ENCODE measurements around the gene CCDC134. TPM values are rescaled to one million over a fixed set of nuclear protein-coding genes. Genes with fewer than 3 reads are reported as not detected.
"Not testable (repeated sequence)": the region's sequence is repeated elsewhere in the genome, so short reads cannot be mapped to it uniquely, and the experiment has no call there.

CCDC134 gene
- total RNA-seq, 2 experiments from 2014 or later: 14.4 to 15.8 TPM

DNA sequence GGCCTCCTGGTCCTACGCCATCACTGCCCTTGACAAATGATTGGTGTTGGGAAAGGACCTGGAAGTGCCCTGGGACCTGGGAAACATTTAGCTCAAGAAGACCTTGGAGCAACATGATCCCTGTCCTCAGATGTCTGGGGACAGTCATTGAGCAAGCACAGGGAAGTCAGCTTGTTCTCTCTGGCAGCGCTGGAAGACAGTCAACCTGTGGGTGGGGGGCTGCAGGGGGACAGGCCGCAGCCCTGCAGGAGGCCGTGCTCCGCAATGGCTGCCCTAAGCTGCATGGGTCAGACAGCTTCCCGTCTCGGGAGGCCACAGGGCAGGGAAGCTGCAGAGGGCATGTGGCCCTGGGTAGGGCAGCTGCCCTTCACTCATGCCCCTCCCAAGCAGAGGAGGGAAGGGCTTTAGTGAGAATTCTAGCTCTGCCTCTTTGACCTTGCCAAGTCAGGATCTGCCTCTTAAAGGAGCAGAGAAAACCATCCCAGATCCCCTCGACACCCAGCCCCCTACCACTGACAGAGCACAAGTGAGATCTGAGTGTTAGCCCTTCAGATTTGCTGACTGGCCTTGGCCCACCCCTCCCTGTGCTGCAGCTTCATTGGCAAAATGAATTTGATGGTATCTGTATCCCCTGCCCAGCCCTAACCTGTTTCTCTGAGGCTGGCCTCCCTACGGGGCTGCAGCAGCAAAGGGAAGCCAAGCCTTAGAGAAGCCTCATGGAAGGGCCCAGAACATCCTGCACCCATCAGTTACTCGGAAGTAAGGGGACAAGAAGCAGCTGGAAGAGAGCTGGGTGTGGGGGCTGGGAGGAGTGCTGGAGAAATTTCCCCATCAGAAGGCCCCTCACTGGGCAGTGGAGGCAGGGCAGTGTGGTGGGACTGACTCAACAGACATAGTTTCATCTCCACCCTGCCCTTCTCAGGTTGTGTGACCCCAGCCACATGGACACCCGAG, 26.2 kb downstream of the CCDC134 start:
- Mint-ChIP-seq H3K4me3 (no peak overlapping the region), H3K4me1 (peaks cover 16% of the 10 kb centered on the region), H3K27ac (no peak overlapping the region), H3K36me3 (peaks cover 17% of the 10 kb centered on the region), H3K9me3 (peaks cover 5% of the 10 kb centered on the region), H3K27me3 (no peaks in the 10 kb centered on the region)
- DNase-seq: no peak

DNA sequence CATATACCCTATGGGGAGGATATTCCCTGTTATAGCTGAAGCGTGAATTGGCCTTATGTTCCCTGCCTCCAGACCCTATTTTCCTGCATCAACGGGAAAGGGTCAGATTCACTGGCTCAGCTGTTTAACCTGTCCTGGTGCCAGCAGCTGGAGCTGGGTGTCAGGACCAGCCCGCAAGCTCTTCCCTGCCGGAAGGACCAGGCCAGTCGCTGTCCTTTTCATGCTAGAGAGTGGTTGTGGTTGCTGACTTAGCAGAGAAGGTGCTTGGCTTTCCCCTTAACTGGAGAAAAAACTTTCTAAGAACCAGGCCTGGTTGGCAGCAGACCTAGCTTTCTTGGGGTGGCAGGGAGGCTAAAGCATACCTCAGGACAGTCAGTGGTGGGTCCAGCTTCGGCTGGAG, 27.2 kb downstream of the CCDC134 start:
- no peak overlapping the region for H3K4me3 Mint-ChIP-seq
- no peak for DNase-seq
- H3K9me3 Mint-ChIP-seq: peaks cover 5% of the 10 kb centered on the region
- peaks cover 22% of the 10 kb centered on the region for H3K36me3 Mint-ChIP-seq
- no peak overlapping the region for H3K27ac Mint-ChIP-seq
- H3K4me1 Mint-ChIP-seq: peaks cover 11% of the 10 kb centered on the region
- H3K27me3 Mint-ChIP-seq: no peaks in the 10 kb centered on the region

DNA sequence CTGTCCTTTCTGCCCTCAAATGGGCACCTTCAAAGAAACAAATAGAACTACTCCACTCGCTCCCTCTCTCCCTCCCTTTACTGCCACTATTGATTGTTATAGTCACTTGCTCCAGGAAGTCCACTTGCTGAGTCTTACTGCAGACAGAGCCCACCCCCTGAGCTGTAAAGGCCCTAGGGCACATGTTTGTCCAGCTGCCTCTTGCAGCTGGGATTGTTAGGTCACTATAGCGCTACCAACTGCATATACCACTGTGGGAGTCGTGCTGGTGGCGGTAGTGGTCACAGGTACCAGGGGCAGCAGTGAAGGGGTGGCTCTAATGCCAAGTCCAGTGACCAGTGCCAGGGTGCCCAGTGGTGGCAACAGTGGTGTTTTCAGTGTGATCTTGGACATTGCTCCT, 28.0 kb downstream of the CCDC134 start:
- H3K9me3 Mint-ChIP-seq: peaks cover 5% of the 10 kb centered on the region
- no peak overlapping the region for H3K27ac Mint-ChIP-seq
- DNase-seq: no peak
- H3K27me3 Mint-ChIP-seq: no peaks in the 10 kb centered on the region
- peaks cover 11% of the 10 kb centered on the region for H3K4me1 Mint-ChIP-seq
- H3K4me3 Mint-ChIP-seq: no peak overlapping the region
- H3K36me3 Mint-ChIP-seq: peaks cover 22% of the 10 kb centered on the region

DNA sequence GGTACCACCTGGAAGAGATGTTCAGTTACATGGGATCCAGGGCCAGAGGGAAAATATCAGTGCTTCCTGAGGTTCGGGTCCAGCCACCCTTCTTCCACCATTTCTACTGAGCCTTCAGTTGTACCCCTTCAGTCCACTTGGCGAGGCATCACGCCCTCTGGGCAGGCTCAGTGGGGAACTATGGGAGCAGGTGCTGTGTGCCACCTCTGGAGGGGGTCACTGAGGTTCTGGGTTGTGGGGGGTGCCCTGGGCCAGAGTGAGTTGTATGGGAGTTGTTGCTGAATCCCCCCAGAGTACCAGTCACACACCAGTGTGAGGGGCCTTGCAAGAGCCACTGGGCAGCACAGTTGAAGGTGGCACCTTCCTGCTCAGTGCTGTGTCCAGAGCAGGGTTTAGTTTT, 29.7 kb downstream of the CCDC134 start:
- Mint-ChIP-seq H3K4me1 (peaks cover 23% of the 10 kb centered on the region), H3K36me3 (peaks cover 30% of the 10 kb centered on the region), H3K4me3 (no peak overlapping the region), H3K27me3 (no peaks in the 10 kb centered on the region), H3K9me3 (peaks cover 5% of the 10 kb centered on the region), H3K27ac (no peak overlapping the region)
- DNase-seq: no peak

DNA sequence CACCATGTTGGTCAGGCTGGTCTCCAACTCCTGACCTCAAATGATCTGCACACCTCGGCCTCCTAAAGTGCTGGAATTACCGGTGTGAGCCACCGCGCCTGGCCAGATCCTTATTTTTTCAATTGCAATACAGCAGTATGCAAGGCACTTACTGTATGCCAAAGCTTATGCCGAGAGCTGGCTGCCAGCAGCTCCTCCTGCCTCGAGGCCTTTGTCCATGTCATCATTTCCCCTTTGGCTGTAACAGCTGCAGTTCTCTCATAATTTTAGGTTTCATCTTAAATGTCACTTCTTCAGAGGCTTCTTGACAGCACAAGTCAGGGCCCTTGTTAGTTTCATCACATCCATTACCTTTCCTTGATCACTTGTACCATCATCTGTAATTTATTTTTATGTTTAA, 30.9 kb downstream of the CCDC134 start:
- peaks cover 5% of the 10 kb centered on the region for H3K9me3 Mint-ChIP-seq
- peaks cover 26% of the 10 kb centered on the region for H3K4me1 Mint-ChIP-seq
- H3K36me3 Mint-ChIP-seq: peaks cover 36% of the 10 kb centered on the region
- peak overlapping the region; percentile 99 for H3K27ac Mint-ChIP-seq
- DNase-seq: no peak
- no peaks in the 10 kb centered on the region for H3K27me3 Mint-ChIP-seq
- H3K4me3 Mint-ChIP-seq: peak overlapping the region; percentile 95

DNA sequence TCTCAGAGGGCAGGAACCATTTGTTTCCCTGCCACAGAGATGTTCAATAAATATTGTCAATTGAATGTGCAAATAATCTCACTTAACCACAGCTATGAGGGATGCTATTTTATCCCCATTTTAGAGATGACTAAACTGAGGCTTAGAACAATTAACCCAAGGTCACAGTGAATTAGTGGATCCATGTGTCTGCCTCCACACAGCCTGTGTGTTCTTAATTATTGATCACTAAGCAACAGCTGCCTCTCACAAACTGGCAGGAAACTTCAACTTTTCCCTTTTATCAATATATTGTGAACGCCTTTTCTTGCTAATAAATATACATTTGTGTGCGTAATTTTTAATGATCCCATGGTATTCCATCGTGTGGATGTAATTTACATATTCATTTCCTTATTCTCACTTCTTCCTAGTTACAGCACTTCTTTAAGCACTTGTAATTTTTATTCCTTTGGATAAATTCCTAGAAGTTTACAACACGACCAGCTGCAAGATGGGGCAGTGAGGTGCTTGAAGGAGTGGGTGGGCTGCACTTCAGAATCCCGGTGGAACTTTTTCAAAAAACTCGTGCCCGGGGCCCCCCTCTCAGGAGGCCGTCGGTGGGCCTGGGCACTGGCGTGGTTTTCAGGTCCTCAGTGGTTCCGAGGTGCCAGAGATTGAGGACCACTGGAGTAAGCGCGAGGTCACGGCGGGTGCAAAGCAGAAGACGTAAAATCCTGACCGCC, 31.5 kb downstream of the CCDC134 start:
- H3K4me3 Mint-ChIP-seq: peak overlapping the region; percentile 95
- peaks cover 42% of the 10 kb centered on the region for H3K36me3 Mint-ChIP-seq
- no peak for DNase-seq
- H3K9me3 Mint-ChIP-seq: peaks cover 5% of the 10 kb centered on the region
- H3K27ac Mint-ChIP-seq: peak overlapping the region; percentile 99
- no peaks in the 10 kb centered on the region for H3K27me3 Mint-ChIP-seq
- peaks cover 32% of the 10 kb centered on the region for H3K4me1 Mint-ChIP-seq

DNA sequence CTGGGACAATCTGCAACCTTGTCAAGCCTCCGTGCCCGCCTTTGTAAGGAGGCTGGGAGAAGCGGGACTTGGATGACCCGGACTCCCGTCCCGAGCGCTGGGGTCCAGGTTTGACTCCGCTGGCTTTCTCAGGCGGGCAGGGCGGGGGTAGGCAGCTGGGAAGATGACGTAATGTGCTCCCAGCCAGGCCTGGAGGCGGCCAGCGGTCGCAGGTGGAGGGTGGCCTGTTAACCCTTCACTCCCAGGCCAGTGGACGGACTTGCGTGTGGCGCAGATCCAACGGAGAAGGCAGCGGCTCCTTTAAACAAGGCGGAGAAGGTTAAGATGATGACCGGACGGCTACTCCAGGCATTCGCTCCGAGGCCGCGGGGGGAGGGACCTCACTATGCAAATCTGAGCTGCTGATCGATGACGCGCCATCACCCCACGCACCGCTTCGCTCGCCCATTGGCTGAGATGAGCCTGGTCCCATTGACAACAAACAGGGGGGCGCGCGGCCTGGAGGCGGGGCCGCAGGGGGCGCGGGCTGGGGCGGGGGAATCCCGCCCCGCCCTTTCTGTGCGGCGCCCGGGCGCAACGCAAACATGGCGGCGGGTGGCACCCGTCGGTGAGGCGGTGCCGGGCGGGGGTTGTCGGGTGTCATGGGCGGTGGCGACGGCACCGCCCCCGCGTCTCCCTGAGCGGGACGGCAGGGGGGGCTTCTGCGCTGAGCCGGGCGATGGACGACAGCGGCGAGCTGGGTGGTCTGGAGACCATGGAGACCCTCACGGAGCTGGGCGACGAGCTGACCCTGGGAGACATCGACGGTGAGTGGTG, 32.3 kb downstream of the CCDC134 start, which contains the start of gene SREBF2:
SREBF2 (plus strand) TSS at position 553 of the 816 bp plus-strand sequence; CDS start at position 719, 166 bp downstream.
- Mint-ChIP-seq H3K4me3 (peak within 1 kb of the TSS; percentile 96), H3K4me1 (peaks cover 33% of the 10 kb centered on the region), H3K27ac (peak within 1 kb of the TSS; percentile 99), H3K9me3 (peaks cover 5% of the 10 kb centered on the region), H3K27me3 (no peaks in the 10 kb centered on the region), H3K36me3 (peaks cover 47% of the 10 kb centered on the region)
- DNase-seq: peak; percentile 99

DNA sequence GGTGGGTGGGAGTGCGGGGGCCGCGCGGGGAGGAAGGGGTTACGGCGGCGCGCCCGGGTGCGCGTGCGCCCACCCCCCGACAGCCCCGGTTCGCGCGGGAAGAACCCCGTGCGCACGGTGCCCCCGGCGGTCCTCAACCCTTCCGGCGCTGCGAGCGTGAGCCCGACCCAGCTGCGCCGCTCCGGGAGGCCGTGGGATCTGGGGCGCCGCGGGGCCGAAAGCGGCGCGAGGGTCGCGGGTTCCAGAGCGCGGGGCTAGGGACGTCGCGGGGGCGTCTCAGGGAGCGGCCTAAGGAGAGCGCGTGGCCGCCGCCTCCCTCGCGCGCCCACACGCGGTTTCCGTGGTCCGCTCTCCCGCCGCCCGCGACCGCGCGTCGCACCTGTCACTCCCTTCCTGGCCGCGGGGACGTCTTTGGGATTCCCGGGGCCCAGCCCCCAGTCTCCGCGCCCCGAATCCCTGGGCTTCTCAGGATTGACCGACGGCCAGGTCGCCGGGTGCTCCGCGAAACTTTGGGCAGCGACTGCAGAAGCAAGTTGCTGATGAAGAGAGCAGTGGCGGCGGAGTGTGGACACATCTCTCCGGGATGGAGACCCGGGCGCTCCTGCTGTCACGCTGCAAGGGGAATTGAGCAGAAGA, 33.0 kb downstream of the CCDC134 start:
- peak overlapping the region; percentile 85 for H3K27ac Mint-ChIP-seq
- H3K27me3 Mint-ChIP-seq: no peaks in the 10 kb centered on the region
- H3K4me3 Mint-ChIP-seq: peak overlapping the region; percentile 96
- H3K9me3 Mint-ChIP-seq: peaks cover 5% of the 10 kb centered on the region
- peak; percentile 54 for DNase-seq
- H3K36me3 Mint-ChIP-seq: peaks cover 54% of the 10 kb centered on the region
- peaks cover 37% of the 10 kb centered on the region for H3K4me1 Mint-ChIP-seq

DNA sequence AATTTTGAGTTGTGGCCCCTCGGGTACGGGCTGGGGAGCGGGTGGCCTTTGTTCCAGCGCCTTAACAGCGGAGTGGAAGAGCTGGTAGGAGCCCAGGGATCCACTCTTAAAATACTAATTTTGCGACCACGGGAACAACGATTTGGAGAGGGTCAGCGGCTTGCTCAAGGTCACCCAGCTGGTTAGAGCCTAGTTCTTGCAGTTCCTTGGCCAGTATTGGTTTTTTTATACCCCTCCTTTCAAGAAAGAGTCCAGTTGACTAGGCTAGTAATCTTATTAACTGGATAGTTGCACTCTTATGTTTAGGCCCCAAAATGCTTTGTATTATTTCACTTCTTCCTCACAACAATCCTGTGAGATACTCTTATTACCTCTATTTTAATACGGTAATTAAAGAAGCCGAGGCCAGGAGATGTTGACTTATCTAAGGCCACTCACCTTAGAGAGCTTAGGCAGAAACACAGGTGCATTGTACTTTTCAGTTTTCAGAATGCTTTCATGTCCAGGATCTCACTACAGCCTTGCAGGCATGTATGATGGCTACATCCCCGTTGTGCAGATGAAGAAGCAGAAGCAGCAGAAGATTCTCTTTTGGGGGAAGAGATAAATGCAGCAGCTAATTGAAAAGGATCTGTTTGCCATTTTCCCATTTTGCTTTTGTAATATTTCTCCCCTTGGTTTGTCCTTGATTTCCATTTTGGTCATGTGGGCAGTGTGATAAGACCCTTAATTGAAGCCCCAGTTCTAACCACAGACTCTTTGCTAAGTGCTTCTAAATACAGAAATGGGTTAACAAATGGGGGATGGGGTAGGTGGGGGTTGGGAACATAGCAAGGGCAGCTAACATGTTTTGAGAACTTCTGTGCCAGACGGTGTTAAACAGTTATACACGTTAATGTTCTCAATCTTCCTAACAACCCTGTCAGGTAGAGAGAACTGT, 33.8 kb downstream of the CCDC134 start:
- Mint-ChIP-seq H3K27ac (peak overlapping the region; percentile 85), H3K9me3 (peaks cover 5% of the 10 kb centered on the region), H3K27me3 (no peaks in the 10 kb centered on the region), H3K4me1 (peaks cover 38% of the 10 kb centered on the region), H3K36me3 (peaks cover 60% of the 10 kb centered on the region), H3K4me3 (peak overlapping the region; percentile 96)
- DNase-seq: no peak

DNA sequence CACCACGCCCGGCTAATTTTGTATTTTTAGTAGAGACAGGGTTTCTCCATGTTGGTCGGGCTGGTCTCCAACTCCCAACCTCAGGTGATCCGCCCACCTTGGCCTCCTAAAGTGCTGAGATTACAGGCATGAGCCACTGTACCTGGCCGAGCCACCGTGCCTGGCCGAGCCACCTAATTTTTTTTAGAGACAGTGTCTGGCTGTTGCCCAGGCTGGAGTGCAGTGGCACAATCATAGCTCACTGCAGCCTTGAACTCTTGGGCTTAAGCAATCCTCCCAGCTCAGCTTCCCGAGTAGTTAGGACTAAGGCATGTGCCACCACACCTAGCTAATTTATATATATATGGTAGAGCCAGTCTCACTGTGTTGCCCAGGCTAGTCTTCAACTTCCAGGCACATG, 35.0 kb downstream of the CCDC134 start:
- DNase-seq, H3K9me3 Mint-ChIP-seq, H3K27ac Mint-ChIP-seq, H3K27me3 Mint-ChIP-seq, H3K4me3 Mint-ChIP-seq: not testable (repeated sequence)
- Mint-ChIP-seq H3K36me3 (peaks cover 64% of the 10 kb centered on the region), H3K4me1 (peaks cover 43% of the 10 kb centered on the region)

DNA sequence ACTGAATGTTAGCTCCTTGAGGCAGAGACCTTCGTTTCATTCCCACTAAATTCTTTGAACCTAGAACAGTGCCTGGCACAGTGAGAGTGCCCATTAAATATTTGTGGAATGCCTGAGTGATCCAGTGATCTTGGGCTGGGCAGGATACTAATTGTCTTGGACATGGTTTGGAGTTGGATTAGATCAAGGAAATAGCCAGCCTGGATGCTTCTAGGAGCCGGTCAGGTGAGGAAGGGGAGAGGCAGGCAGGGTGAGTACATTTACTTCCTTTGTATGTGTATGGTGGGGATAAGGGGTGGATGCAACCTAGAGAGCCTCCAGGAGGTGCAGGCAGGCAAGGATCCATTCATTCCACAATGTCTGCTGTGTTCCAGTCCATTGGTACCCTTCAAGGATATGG, 36.1 kb downstream of the CCDC134 start:
- no peak for DNase-seq
- no peaks in the 10 kb centered on the region for H3K27me3 Mint-ChIP-seq
- H3K4me1 Mint-ChIP-seq: peaks cover 42% of the 10 kb centered on the region
- peaks cover 64% of the 10 kb centered on the region for H3K36me3 Mint-ChIP-seq
- H3K27ac Mint-ChIP-seq: no peak overlapping the region
- peaks cover 1% of the 10 kb centered on the region for H3K9me3 Mint-ChIP-seq
- no peak overlapping the region for H3K4me3 Mint-ChIP-seq

DNA sequence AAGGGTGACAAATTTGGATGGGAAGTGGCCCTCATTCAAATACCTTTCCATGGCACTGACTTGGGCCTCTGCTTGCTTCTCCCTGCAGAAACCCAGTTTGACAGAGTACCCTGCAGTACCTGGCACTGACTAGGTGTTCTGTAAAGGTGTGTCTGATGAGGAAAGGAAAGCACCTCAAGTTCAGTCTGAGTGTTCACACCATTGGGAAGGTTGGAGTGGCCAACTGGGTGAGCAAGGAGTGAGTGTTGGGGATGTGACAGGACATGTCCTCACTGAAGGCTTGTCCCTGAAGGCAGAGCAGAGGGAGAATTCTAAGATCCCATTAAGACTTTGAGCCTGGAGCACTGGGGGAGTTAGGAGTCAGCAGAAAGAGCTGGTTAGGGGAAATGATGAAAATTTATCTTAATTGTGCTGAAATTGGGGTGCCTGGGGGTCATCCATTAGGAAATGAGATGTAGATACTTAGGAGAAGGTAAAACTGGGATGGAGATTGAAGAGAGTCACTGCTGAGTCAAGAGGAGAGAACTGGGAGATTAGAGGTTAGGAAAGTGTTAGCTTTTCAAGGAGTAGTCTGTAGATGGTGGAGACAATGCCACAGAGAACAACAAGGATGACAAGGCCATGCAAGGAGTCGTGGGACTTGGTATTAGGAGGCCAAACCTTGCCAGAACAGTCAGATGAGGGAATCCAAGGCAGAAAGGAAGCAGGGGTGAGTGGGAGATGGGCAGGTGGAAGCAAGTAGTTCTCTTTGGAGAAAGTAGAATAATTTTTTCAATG, 38.6 kb downstream of the CCDC134 start:
- Mint-ChIP-seq H3K27ac (no peak overlapping the region), H3K27me3 (no peaks in the 10 kb centered on the region), H3K4me3 (no peak overlapping the region), H3K36me3 (peaks cover 55% of the 10 kb centered on the region), H3K9me3 (no peaks in the 10 kb centered on the region), H3K4me1 (peaks cover 44% of the 10 kb centered on the region)
- DNase-seq: no peak

DNA sequence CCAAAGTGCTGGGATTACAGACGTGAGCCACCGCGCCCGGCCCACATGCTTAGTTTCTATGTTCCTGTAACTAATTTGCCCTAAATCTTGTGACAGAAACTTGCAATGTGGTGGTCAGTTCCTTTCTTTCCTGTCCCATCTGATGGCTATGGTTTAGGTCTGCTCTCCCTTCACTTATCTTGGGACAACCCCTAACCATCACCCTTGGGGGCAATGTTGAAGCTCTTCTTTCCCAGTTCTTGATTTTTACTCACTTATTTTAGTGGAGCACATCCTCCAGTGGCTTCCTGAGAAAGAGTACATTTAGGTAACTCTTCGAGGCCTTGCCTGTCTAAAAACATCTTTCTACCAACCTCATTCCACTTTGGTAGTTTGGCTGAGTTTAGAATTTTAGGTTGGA, 39.7 kb downstream of the CCDC134 start:
- no peaks in the 10 kb centered on the region for H3K27me3 Mint-ChIP-seq
- H3K9me3 Mint-ChIP-seq: no peaks in the 10 kb centered on the region
- H3K27ac Mint-ChIP-seq: no peak overlapping the region
- H3K4me1 Mint-ChIP-seq: peaks cover 41% of the 10 kb centered on the region
- peaks cover 48% of the 10 kb centered on the region for H3K36me3 Mint-ChIP-seq
- DNase-seq: no peak
- H3K4me3 Mint-ChIP-seq: no peak overlapping the region
